Upper lobe of left lung (tissue), 4 donors: ENCODE data around the gene FARP1.

Source experiments
- POLR2A ChIP-seq, 4 donors: fragments of 450-650 bp; IDR thresholded peaks; one replicate each; pipeline ENCODE4 v1.5.1; 2016 to 2017; ENCODE audit warnings: antibody characterized with exemption in 4 of 4, mild to moderate bottlenecking in 2 of 4
- POLR2AphosphoS5 ChIP-seq, 2 donors: sonication (generic); formaldehyde crosslinking; IDR thresholded peaks; one replicate each; pipeline ENCODE4 v1.5.1; 2017; ENCODE audit warnings: antibody characterized with exemption in 2 of 2
- TF ChIP-seq, protein P1 (sequence below), 6 experiments: fragments of 450-650 bp in 4 of 6; fragments of 200-600 bp in 2 of 6; sonication (generic) in 2 of 6; IDR thresholded peaks; one replicate each; pipeline ENCODE4 v1.5.1; 2016 to 2019; ENCODE audit warnings: antibody characterized with exemption in 6 of 6

DNA sequence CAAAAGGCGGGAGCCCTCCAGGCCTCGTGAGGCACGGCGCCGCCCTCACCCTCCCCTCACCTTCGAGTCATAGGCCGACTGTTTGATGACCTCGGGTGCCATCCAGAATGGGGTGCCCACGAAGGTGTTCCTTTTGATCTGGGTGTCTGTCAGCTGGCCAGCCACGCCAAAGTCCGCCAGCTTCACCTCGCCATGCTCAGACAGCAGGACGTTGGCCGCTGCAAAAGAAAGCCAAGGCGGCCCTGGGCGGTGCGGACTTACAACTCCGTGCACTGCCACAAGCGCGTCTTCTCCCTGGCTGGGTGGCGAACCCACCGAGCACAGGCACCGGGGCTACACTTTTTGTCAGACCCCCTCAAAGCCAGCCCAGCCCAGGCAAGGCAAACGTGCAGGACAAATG lies 331.9 kb downstream of the FARP1 start:
- TF ChIP-seq POLR2A (IDR thresholded peaks at IDR 0.05) (no peak), POLR2AphosphoS5 (IDR thresholded peaks at IDR 0.05) (no peak)
- TF ChIP-seq, protein P1, sequence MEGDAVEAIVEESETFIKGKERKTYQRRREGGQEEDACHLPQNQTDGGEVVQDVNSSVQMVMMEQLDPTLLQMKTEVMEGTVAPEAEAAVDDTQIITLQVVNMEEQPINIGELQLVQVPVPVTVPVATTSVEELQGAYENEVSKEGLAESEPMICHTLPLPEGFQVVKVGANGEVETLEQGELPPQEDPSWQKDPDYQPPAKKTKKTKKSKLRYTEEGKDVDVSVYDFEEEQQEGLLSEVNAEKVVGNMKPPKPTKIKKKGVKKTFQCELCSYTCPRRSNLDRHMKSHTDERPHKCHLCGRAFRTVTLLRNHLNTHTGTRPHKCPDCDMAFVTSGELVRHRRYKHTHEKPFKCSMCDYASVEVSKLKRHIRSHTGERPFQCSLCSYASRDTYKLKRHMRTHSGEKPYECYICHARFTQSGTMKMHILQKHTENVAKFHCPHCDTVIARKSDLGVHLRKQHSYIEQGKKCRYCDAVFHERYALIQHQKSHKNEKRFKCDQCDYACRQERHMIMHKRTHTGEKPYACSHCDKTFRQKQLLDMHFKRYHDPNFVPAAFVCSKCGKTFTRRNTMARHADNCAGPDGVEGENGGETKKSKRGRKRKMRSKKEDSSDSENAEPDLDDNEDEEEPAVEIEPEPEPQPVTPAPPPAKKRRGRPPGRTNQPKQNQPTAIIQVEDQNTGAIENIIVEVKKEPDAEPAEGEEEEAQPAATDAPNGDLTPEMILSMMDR (IDR thresholded peaks at IDR 0.05) = no peak
